GM19372 (cell line): ENCODE results near the gene MCM3.

ENCODE experiments used
- ATAC-seq: cut with Tn5 transposase; IDR thresholded peaks from one replicate; pipeline ENCODE4 v1.9.1; 2021; ENCODE audit warnings: mild to moderate bottlenecking, low read depth, moderate library complexity; ENCODE audit not compliant: unreplicated experiment

Gene MCM3

DNA sequence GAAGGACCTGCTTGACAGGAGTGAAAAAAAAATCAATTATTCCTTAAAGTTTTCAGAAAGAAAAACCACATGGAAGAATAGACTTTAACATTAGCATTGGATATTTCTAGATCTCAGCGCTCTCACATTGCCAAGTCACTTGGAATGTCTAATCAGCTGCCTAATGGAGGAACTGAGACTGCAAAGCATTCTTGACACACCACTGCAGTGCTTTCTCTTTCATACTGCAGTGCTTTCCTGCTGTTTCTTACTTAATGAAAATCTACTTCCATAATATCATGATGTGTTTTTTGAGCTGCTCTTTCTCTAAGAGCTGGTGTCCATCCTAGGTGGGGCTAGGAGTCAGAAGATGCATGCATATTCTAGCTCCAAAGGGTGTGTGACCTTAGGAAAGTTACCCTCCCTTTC lies 20.4 kb upstream of the MCM3 start:
- peak; percentile 52 for ATAC-seq

DNA sequence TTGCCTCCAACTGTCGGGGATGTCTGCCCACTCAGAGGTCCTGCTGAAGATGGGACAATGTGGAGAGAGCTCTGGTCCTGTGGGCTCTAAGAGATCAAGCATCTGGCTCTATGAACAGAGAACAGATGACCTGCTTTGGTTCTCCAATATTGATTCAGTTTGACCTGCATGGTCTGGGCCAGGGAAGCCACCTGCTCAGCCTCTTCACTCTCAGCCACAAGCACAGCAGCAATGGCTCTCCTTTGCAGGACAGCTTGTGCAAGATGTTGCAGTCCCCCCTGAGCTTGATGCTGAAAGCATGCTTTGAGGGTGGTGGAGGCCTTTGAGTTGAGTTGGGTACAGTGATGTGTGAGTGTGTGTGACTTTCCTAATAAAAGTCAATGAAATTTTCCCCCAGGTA lies 18.6 kb upstream of the MCM3 start:
- no peak for ATAC-seq

DNA sequence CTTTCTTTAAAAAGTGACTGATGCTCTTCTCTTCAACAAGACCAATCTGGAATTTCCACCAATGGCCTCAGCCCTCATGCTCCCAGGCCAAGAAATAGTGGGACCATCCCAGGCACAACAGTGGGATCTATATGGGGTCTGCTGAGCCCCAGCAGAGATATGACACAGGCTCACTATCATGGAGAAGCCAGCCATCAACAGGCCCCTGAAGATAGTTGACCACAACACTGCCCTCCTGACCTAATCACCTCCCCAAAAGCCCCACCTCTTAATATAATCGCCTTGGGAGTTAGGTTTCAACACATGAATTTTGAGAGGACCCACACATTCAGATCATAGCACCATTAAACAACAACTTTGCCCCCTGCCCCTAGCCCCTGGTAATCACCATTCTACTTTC lies 16.8 kb upstream of the MCM3 start:
- ATAC-seq: no peak

DNA sequence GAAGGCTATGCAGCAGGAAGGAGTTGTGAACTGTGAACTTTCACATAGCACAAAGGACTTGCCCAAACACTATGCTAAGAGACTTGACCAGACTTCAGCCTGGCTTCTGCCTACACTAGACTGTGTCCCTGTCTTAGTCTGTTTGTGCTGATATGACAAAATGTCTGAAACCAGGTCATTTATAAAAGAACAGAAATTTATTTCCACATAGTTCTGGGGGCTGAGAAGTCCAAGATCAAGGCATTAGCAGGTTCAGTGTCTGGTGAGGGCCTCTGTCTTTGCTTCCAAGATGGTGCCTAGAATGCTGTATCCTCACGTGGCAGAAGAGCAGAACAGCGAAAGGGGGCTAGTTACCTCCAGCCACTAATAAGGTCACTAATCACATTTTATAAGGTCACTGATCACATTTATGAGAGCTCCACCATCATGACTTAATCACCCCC lies 16.0 kb upstream of the MCM3 start:
- no peak for ATAC-seq

DNA sequence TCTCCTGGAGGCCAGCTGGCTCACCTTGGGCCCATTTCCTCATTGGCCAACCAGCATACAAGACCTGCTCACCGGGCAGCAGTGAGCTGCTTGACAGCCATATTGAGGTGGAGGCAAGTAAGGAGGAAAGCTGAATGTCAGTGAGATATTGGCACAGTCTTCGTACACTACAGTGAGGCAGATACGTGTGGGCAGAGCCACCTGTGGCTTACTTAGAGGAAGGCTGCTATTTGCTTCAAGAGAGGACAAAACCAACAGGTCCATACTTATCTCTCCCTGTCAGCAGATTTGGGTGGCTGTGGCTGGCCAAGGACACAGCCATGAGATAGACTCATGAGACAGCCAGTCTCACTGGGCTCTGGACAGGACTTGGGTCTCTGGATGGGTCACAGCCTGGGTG lies 15.1 kb upstream of the MCM3 start:
- no peak for ATAC-seq

DNA sequence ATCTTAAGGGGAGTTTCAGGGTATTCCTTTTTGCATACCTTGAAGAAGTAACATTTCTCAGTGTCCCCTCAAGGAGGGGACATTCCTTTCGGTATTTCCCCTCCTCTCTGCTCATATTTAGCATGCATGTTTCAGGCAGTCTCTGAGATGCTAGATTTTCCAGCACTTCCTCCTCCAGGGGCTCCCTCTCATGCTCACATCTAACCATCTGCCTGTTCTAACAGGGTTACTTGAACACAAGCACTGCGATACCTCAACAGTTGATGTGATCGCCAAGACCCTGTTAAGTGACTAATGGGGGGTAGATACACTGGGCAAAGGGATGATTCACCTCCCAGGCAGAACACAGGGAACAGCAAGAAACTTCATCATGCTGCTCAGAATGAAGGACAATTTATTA lies 12.9 kb upstream of the MCM3 start:
- ATAC-seq: peak; percentile 40

DNA sequence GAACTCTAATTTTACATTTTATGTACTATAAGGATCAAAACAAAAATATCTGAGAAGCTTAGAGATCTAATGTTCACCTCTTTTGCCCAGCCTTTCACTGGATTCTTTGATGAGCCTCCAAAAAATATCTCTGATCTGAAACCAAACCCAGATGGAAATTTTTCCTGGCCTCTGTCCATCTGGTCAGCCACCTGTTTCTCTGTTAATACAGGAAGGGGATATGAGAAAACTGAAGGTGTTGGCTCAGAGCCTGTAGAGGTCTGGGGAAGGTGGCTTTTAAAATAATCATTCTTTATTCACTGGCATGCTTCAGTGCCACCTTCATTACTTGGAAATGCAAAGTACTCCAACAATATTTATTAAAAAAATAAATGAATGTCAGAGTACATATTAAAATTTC lies 8.5 kb upstream of the MCM3 start:
- no peak for ATAC-seq

DNA sequence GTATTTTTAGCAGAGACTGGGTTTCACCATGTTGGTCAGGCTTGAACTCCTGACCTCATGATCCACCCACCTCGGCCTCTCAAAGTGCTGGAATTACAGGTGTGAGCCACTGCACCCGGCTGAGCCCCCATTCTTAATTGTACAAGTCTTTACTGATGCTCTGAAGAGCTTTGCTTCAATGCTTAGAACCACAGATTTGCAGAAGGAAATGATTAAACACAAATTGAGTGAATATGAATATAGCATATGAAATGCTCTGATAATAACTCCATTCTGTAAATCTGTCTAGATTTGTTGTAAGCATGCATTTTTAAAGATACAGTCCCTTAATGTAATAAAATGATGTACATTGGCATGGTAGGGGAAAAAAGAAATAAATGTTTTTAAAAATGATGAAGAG lies 4.3 kb upstream of the MCM3 start:
- no peak for ATAC-seq

DNA sequence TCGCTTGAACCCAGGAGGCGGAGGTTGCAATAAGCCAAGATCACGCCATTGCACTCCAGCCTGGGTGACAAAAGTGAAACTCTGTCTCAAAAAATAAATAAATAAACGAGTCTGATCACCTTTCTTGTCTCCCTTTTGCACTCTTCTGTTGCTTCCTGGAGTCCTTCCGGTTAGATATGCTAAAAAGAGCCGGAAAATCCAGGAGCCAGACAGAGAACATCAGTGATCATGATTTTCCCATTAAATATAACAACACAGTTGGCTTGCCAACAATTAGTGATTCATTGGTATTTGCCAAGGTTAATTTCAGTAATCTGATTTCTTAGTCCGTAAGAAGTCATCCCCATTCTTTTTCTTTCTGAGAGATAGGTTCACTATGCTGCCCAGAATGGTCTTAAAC lies 3.7 kb upstream of the MCM3 start:
- no peak for ATAC-seq

DNA sequence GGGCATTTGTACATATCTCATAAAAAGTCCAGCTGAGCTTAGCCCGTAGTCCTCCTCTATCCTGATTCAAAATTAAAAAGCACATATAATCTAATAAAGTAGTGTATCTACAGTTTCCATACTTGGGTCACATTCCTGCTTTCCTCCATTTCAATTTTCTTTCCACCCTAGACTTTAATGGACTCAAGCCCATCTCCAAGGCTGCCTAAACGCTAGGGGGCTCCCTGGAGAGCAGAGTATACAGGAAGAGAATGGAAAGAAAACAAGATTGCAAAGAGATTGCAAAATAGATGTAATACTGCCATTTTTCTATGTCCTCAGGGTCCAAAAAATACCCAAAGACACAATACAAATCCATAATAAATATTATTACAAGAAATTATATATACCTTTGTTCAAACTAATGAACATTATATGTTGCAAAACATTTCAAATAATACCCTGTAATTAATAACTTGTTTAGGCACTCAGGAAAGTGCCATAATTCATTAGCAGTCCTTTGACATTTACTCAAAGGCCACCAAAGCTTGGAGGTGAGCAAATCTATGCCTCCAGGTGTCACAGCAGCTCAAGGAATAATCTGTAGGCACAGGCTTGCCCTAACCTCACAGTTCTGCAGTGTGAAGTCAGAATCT lies 2.4 kb upstream of the MCM3 start:
- no peak for ATAC-seq

DNA sequence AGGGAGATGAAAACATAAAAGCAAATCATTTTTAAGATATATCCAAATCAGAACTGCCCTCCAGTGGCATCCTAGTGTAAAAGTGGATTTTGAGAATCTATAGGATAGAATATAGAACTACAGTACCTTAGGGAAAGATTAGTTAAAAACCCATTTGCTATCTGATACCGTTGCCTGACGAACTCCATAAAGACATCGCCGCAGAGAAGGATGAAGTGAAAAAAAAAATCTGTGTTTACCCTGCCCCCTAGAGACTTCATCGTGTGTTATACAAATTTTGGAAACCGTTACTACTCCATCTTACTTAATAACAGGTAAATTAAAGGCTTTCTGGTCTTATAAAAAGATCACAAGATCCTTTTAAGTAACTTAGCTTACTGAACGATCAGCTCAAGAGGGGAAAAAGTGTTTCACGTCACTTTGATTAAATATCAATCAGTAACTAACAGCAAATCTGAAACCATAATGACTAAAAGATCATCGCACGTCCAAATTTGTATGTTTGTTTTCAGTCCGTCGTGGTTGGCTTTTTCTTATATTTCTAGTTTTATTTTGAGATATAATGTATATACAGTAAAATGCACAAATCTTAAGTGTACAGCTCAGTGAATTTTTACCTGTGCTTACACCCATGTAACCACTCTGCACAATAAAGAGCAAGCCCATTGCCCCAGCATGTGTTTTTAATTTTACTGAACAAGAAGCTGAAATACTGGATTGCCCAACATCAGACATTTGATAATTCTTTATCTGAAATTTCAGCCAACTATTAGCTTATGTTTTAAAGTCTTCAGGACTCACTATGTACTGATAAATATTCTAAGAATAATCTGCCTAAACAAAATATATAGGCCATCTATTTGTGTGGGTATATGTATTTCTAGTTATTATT lies 881 bp upstream of the MCM3 start:
- ATAC-seq: no peak

DNA sequence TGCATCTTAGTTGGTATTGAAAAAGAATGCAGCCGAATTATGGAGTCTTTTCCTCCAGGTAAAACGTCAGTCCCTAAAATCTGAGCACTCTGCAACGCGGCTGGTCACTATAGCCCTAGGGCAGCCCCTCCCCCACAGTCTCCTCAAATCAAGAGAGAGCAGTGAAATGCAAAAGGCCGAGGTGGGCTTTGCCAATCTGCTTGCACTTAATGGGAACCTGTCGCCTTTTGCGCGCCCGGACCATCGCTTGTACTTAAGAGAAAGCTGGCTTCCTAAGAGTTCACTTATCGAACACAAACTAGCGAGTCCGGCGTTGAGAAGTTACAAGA lies 447 bp downstream of the MCM3 start:
- peak; percentile 0 for ATAC-seq

DNA sequence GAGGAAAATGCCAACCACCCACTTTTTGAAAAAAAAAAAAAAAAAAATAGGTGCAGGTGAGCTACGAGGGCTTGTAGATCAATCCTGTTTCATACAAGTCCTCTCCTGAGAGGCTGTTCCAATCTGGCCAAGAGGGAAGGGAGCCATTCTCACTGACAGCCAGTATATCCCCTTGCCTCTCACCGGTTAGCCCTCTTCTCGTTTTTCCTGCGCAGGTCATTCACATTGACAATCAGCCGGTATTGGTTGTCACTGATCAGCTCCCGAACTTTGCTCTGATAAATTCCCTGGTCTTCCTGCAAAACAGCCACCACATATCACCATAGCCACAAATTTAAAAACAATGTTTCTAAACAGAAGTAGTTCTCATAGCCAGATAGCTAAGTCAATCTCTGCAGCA lies 1.4 kb downstream of the MCM3 start:
- no peak for ATAC-seq

DNA sequence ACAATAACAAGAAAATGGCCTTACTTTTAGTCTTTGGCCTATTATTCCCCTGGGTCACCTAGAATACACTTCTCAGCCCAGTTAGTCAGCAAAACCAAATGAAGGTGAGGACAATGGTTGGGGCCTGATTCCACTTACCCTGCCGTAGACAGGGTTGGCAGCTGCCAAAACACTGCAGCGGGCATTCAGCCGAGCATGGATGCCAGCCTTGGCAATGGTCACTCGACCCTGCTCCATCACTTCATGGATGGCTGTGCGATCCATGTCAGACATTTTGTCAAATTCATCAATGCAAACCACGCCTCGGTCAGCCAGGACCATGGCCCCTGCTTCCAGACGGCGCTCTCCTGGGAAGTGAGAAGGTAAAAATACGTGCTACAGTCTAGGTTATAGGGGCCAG lies 8.4 kb downstream of the MCM3 start:
- no peak for ATAC-seq

DNA sequence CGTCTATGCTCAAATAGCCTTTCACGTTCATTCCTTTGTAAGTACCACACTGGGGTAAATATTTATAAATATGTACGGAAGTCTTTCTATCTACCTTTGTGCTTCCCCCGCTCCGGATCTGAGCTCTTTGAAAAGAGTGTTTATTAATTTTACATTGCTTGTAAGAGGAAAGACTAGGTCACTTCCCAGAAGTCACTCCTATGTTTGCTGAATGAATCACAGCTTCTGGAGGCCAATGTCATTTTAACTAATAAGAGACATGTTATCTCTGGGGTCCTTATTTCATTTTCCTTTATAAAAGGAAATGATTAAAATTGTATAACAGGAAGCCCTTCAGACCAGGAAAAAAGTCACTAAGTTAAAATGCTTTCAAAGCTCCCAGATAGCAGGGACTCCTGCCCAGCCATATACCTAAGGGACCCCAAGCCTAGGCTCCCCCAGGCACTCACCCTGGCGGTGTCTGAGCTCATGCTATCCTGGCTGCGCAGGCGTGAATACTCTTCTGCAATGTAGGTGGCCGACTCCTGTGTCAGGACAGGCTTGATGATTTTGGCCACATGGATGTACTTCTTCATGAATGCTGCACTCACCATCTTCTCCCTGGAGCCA lies 12.6 kb downstream of the MCM3 start:
- no peak for ATAC-seq

DNA sequence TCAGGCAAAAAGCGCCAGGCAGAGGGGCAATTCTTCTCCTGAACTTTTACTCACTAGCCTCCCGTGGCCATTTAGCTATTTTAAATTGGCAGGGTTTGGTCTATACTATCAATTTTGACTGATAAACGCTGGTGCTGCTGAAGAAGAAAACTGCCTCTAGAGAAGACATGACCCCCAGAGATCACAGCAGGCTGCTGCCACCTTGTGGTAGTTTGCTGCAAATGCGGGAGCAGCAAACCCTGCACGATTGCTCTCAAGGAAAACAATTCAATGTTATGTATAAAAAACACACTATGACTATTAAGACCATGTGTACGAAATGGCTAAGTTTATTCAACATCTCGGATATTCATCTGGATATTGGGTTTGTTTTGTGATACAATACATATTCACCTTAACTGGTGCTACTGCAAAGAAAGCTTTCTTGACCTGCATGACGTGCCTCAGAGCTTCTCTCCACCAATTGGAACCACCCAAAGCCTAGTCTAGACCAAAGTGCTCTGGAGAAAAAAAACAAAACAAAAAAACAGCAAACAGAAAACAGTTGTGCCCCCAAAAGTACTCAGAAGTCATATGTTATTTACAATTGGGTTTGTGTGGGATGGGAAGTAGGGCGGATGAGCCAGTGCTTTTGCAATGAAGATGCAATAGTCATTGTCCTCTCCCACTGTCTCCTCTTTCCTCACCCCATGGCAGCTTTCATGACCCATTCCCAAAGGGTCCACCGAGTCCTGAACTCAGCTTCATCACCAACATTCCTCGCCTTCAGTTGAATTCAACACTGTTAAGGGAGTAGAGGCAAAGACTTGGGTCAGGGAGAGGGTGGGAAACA lies 20.6 kb downstream of the MCM3 start:
- ATAC-seq: peak; percentile 87

DNA sequence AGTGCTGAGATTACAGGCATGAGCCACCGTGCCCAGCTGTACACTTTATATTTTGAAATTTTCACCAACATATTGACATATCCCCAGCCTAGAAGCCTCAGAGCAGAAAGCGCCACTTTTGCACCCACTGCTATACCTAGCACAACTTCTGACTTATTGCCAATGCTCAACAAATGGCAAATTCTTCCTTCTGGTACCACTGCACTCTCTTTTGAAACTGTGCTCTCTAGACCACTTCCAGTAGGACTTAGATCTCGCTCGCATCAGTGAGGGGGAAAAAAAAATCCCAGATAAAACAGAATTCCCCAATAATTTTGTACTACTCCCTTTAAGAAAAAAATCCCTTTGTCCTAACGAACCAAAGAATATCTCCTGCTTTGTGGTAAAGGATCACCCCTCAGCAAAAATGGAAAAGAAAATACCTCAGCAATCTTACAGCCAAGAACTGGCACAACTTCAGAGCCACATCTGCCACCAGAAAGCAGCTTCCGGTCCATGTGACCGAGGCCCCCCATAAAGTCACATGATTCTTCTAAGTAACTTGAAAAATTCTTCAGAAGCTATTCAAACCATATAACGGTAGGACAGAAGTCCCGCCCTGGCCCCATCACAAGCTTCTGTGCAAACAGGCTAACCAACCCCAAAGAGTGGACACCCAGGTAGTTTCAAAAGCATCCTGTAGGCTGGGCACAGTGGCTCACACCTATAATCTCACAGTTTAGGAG lies 21.8 kb downstream of the MCM3 start:
- ATAC-seq: no peak

DNA sequence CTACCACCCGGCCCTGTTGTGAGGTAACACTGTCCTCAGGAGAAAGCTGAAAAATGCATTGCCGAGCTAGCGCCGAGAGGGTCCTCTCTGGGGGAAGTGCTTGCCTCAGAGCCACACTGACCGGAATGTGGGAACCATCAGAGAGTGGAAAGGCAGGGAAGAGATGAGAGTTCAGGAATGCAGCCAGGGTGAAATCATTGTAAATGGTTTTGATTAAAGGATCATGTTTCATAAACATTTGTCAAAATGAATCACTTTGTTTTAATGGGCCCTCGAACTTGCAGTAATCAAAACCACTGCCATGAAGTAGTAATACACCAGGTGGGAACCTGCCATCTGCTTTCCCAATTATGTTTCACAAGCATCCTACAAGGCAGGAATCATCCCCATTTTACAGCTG lies 23.3 kb downstream of the MCM3 start:
- ATAC-seq: no peak

DNA sequence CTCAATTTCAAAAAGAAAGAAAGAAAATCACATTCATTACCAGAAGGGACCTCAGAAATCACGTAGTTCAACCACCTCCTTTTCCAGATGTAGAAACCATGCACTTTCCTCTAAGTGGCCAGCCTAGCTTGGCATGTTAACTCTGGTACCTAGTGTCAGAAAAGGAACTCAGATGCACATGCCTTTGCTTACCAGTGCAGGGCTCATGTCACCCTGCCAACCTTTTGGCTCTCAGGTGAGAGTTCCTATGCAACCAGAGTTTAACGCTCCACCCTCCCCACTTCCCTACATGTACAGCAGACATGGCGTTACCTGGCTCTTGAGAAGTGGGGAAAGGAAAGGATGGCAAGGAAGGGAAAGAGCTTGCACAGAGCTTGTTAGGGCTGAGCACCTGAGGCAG lies 23.9 kb downstream of the MCM3 start:
- no peak for ATAC-seq

DNA sequence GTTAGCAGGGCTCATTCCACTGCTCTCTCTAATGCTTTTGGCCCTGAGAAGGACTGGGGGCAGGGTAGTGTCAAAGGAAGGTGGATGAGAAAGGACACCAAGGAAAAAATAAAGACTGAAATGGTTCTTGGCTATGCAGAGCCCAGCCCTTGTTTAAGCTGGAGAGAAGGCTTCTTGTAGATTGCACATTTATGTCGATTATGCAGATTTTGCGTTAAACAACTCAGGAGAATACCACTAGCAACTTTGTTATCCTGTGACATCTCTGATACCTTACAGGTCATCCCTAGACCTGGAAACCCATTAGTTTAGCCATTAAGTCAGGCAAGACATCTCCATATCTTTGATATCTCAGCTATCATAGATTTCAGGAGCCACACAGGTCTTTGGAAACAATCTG lies 29.1 kb downstream of the MCM3 start:
- ATAC-seq: no peak
